ENCODE measurements around the gene DNHD1.
A peak's percentile ranks its signal among the peaks of the same experiment; 100 is the strongest.

DNHD1 gene

GRCh38 chr11:6606471-6607189, 109.5 kb downstream of the DNHD1 start:
- no peak for TF ChIP-seq CTCF (IDR thresholded peaks at IDR 0.05)
- DNase-seq: peak; percentile 93
- Mint-ChIP-seq H3K9me3 (no peaks in the 10 kb centered on the region), H3K4me3 (peak overlapping the region; percentile 43), H3K27ac (peak overlapping the region; percentile 94), H3K4me1 (no peaks in the 10 kb centered on the region), H3K27me3 (ENCODE audit: low read depth, poor library complexity) (peaks cover 5% of the 10 kb centered on the region), H3K36me3 (ENCODE audit: low read depth) (peaks cover 41% of the 10 kb centered on the region)

- peak overlapping the region; percentile 64 for H3K27ac Mint-ChIP-seq
- no peak for DNase-seq
- H3K9me3 Mint-ChIP-seq: no peaks in the 10 kb centered on the region
Observed at GRCh38 chr11:6607190-6607795, 110.2 kb downstream of the DNHD1 start.

GRCh38 chr11:6608011-6608410, 110.9 kb downstream of the DNHD1 start:
- no peak for DNase-seq
- Mint-ChIP-seq H3K27ac (peak overlapping the region; percentile 96), H3K27me3 (ENCODE audit: low read depth, poor library complexity) (peaks cover 3% of the 10 kb centered on the region), H3K4me1 (no peaks in the 10 kb centered on the region), H3K9me3 (no peaks in the 10 kb centered on the region), H3K4me3 (peak overlapping the region; percentile 94), H3K36me3 (ENCODE audit: low read depth) (peaks cover 37% of the 10 kb centered on the region)
- TF ChIP-seq CTCF (IDR thresholded peaks at IDR 0.05): no peak

More at GRCh38 chr11:6607190-6607795, 110.2 kb downstream of the DNHD1 start:
- peak overlapping the region; percentile 59 for H3K4me3 Mint-ChIP-seq
- H3K4me1 Mint-ChIP-seq: no peaks in the 10 kb centered on the region
- TF ChIP-seq CTCF (IDR thresholded peaks at IDR 0.05): no peak
- H3K27me3 Mint-ChIP-seq (ENCODE audit: low read depth, poor library complexity): peaks cover 4% of the 10 kb centered on the region
- H3K36me3 Mint-ChIP-seq (ENCODE audit: low read depth): peaks cover 37% of the 10 kb centered on the region

GRCh38 chr11:6608726-6609501, 111.8 kb downstream of the DNHD1 start:
- Mint-ChIP-seq H3K36me3 (ENCODE audit: low read depth) (peaks cover 37% of the 10 kb centered on the region), H3K27ac (peak overlapping the region; percentile 96), H3K27me3 (ENCODE audit: low read depth, poor library complexity) (peaks cover 3% of the 10 kb centered on the region), H3K4me3 (peak overlapping the region; percentile 94), H3K9me3 (no peaks in the 10 kb centered on the region), H3K4me1 (no peaks in the 10 kb centered on the region)
- TF ChIP-seq CTCF (IDR thresholded peaks at IDR 0.05): no peak
- DNase-seq: no peak

GRCh38 chr11:6609502-6610015, 112.5 kb downstream of the DNHD1 start:
- Mint-ChIP-seq H3K4me3 (peak overlapping the region; percentile 94), H3K36me3 (ENCODE audit: low read depth) (peaks cover 37% of the 10 kb centered on the region), H3K4me1 (no peaks in the 10 kb centered on the region), H3K27ac (peak overlapping the region; percentile 96), H3K27me3 (ENCODE audit: low read depth, poor library complexity) (peaks cover 3% of the 10 kb centered on the region), H3K9me3 (no peaks in the 10 kb centered on the region)
- no peak for DNase-seq
- TF ChIP-seq CTCF (IDR thresholded peaks at IDR 0.05): no peak

Data from nephron progenitor cell (in vitro differentiated cells).